Middle frontal gyrus (tissue), 1 donor: ENCODE measurements around the gene UBR3.
"Not testable (repeated sequence)": the region's sequence is repeated elsewhere in the genome, so short reads cannot be mapped to it uniquely, and the experiment has no call there.

Experiments
- DNase-seq: peaks from one replicate; pipeline ENCODE4 v3.0.0-alpha.2; 2015; ENCODE audit warnings: low spot score; ENCODE audit errors: extremely low spot score

The UBR3 gene, protein sequence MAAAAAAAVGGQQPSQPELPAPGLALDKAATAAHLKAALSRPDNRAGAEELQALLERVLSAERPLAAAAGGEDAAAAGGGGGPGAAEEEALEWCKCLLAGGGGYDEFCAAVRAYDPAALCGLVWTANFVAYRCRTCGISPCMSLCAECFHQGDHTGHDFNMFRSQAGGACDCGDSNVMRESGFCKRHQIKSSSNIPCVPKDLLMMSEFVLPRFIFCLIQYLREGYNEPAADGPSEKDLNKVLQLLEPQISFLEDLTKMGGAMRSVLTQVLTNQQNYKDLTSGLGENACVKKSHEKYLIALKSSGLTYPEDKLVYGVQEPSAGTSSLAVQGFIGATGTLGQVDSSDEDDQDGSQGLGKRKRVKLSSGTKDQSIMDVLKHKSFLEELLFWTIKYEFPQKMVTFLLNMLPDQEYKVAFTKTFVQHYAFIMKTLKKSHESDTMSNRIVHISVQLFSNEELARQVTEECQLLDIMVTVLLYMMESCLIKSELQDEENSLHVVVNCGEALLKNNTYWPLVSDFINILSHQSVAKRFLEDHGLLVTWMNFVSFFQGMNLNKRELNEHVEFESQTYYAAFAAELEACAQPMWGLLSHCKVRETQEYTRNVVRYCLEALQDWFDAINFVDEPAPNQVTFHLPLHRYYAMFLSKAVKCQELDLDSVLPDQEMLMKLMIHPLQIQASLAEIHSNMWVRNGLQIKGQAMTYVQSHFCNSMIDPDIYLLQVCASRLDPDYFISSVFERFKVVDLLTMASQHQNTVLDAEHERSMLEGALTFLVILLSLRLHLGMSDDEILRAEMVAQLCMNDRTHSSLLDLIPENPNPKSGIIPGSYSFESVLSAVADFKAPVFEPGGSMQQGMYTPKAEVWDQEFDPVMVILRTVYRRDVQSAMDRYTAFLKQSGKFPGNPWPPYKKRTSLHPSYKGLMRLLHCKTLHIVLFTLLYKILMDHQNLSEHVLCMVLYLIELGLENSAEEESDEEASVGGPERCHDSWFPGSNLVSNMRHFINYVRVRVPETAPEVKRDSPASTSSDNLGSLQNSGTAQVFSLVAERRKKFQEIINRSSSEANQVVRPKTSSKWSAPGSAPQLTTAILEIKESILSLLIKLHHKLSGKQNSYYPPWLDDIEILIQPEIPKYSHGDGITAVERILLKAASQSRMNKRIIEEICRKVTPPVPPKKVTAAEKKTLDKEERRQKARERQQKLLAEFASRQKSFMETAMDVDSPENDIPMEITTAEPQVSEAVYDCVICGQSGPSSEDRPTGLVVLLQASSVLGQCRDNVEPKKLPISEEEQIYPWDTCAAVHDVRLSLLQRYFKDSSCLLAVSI (N-terminal part only)

DNA sequence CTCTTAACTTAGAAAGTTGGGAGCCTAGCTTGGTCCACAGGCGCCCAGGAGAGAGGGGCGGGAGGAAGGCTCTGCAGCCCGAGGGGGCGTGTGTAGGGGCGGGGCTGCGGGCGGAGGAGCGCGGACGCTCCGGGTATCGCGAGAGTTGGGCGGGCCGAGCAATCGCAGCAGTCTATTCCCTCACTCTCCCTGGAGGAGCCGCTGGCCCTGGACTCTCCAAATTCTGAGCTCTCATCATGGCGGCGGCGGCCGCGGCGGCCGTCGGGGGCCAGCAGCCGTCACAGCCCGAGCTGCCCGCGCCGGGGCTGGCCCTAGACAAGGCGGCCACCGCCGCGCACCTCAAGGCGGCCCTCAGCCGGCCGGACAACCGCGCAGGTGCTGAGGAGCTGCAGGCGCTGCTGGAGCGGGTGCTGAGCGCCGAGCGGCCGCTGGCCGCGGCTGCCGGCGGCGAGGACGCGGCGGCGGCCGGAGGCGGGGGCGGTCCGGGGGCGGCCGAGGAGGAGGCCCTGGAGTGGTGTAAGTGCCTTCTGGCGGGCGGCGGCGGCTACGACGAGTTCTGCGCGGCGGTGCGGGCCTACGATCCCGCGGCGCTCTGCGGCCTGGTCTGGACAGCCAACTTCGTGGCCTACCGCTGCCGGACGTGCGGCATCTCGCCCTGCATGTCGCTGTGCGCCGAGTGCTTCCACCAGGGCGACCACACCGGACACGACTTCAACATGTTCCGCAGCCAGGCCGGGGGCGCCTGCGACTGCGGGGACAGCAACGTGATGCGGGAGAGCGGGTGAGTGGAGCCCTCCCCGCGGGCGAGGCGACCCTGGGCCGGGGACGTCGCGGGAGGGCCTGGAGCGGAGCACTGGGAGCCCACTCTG is at the start of gene UBR3:
Gene UBR3, plus strand, starts transcription at position 183 of the 869 bp plus-strand sequence. Its CDS starts 54 bp downstream, at position 237.
- peak; percentile 72 for DNase-seq

DNA sequence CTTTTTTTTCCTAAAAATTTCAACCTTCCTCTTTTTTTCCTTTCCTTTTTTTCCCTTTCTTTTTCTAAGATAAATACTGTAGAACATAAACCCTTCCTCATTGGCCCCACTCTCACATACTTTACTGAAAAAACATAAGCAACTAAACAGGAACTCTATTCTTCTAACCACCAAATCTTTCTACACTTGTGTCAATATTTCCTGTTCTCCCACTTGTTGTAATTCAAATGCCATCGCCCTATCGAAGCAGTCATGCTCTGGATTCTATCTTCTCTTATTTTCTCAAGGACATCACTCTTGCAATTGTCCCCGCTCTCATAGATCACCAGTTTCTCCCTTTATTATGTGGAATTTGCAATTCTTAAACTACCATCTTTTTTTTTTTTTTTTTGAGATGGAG is 48.8 kb upstream of the UBR3 start:
- DNase-seq = no peak

DNA sequence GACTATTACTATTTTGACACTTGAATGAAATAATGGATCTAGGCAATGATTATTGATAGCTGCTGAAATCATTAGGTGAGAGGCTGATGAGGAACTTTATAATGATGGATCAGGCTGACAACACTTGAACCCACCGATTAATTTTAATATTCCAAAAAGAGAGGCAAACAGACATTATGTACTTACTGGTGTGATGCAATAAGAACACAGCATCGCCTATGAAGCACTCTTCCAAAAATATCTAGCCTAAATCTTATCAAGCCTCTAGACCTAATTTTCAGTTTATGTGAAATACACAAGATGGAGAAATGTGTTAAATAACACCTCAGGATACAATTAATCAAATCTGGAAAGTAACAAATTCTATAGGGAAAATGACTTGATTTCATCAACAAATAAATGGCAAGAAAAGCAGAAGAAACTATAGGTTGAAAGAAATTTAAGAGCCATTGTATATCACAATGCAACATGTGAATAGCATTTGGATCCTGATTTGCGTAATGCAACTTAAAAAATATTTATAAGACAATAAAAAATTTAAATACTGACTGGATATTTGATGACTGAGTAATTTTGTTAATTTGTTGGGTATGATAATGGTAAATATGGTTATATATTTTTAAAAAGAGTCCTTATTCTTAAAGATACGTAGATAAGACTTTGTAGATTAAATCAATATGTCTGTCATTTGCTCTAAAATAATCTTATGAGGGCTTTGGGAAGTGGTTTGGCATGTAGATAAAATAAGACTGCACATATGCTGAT is 45.8 kb upstream of the UBR3 start:
- no peak for DNase-seq

DNA sequence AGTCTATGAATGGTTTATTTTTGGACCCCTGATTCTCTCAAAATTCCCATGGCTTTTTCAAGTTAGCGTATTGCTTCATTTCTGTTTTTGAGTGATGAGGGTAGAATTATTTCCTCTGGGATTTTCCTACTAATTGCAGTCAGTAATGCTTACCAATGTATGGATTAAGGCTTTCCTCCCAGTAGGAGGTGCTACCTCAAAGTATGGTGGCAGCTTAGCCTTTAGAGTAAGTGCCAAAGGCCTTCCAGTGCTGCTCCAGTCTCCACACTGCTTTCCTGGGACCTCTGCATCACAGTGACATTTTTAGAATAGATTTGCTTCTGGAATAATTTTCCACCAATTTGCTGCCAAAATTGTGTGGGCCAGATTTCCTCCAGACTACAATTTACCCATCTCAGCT is 44.7 kb upstream of the UBR3 start:
- no peak for DNase-seq

DNA sequence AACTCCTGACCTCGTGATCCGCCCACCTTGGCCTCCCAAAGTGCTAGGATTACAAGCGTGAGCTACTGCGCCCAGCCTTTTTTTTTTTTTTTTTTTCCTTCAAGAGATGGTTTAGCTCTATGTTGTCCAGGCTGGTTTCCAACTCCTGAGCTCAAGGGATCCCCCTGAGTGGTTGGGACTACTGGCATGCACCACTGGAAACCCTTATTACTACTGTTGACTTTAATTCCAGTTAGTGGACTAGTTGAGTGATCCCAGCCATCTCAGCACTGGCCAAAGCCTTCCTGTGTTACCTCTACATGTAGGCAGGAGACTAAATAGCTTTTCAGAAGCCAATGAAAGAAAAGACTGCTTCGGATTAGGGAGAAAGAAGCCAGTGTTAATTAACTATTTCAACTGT is 36.7 kb upstream of the UBR3 start:
- DNase-seq = no peak

DNA sequence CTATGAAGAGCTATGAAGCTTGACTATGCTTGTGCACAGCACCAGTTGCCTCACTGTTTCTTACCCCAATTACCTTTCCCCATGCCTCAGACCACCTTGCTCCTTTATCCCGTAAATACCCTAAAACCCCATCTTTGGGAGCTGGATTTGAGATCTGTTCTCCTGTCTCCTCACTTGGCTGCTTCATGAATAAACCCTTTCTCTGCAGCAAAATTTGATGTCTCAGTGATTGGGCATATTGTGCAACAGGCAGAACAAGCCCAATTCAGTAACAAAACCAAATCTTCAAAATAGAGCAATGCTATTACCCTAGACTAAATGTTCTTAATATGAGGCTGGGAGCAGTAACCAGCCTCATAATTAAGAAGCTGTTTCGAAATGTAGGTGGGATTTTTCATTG is 32.1 kb upstream of the UBR3 start:
- no peak for DNase-seq

DNA sequence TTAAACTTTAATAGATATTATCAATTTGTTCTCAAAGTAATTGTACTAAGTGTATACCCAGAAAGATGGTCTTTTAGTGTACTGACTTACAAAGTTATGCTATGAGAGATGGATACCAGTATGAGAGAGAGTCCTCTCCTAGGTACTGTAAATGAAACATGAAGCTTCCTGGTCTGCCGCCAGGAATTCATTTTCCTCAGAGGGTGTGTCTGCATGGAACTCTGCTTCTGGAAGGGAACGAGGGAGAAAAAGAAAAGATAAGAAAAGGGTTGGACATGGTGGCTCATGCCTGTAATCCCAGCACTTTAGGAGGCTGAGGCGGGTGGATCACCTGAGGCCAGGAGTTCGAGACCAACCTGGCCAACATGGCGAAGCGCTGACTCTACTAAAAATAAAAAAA is 30.8 kb upstream of the UBR3 start:
- DNase-seq = no peak

DNA sequence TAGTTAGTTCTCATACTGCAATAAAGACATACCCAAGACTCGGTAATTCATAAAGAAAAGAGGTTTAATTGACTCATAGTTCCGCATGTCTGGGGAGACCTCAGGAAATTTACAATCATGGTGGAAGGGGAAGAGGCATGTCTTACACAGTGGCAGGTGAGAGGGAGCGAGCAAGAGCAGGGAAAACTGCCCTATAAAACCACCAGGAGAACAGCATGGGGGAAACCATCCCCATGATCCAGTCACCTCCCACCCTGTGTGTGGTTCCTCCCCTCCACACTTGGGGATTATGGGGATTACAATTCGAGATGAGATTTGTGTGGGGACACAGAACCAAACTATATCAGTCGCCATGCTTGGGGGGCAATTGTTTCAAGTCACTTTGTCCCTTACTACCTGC is 29.7 kb upstream of the UBR3 start:
- no peak for DNase-seq

DNA sequence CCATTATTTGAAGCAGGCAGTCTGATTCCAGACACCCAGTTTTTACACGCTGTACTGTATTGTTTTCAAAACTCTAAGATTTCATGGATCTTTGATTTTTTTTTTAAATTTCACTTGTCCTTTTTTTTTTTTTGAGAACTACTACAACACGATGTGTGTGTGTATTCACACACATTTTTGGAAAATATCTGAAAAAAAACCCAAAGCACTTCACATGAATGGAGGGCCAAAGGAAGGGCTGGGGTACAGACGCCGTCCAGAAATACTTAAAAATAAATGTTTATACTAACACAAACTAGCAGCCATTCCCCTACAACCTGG is 28.9 kb upstream of the UBR3 start:
- no peak for DNase-seq

DNA sequence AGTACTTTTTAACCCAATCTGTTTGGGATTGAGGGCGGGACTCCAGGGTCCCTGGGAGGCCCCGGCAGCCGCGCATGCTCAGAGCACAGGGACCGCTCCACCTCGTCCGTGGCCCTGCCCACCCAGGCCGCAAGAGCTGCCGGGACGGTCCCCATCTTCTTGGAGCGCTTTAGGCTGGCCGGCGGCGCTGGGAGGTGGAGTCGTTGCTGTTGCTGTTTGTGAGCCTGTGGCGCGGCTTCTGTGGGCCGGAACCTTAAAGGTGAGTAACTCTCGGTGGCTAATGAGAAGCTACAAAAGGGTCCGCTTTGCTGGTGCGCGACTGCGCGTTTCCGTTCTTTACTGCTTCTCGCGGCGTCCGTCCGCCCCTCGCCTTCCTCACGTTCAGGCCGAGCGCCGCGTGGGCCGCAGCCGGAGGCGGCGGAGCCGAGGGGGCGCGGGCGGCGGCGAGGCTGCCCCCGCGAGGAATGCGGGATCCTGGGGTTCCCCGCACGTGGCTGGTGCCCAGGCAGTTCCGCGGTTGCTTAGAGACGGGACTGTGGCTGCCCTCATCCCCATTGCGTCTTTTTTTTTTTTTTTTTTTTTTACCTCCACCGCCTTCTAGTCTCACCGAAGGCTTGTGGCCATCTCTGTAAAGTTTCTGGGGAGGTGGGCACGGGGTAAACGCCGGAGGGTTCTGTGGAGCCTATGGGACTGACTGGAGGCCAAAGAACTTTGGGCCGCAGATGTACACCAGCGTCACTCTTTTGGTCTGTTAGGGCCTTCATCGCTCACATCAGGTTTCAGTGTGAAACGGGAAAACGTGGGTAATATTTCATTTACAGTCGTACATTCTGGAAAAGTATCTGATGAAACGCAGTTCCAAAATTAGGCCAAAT is 28.3 kb upstream of the UBR3 start, which contains the start of gene SSB:
Gene SSB, plus strand, starts transcription at position 154 of the 875 bp plus-strand sequence. CDS start 2,090 bp downstream, outside the sequence.
- DNase-seq = peak; percentile 89

DNA sequence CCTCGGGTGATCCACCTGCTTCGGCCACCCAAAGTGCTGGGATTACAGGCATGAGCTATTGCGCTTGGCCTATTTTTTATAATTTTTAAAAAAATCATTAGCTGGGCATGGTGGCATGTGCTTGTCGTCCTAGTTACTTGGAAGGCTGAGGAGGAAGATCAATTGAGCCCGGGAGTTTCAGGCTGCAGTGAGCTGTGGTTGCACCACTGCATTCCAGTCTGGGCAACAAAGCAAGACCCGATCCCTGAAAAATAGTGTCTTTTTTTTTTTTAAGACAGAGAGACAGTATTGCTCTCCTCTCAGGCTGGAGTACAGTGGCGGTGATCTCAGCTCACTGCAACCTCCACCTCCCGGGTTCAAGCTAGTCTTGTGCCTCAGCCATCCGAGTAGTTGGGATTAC is 23.8 kb upstream of the UBR3 start:
- no peak for DNase-seq

DNA sequence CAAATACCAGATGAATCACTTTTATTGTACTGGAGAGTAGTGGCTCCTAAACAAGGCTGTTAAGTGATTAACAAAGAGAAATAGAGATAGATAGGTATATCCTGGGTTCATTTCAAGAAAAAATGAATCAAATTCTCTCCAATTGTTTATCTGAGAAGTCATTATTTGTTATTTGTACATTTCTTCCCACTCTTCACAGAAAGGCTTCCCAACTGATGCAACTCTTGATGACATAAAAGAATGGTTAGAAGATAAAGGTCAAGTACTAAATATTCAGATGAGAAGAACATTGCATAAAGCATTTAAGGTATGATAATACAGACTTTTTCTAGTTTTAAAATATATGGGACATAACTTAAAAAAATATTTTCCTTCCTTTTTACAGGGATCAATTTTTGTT is 20.7 kb upstream of the UBR3 start:
- DNase-seq = no peak

DNA sequence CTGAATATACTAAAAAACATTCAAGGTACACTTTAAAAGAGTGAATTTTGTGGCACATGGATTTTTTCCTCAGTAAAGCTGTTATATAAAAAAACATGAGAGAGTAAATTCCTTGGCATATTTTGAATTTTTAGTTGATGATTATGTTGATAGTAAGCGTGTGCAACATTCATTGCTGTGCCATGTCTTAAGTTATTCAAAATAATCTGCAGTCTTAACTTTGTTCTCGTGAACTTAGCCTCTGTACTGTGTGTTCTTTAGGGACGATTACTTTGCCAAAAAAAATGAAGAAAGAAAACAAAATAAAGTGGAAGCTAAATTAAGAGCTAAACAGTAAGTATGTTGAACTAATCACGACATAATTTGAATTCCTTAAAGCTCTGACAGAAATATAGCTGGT is 19.0 kb upstream of the UBR3 start:
- DNase-seq = no peak

DNA sequence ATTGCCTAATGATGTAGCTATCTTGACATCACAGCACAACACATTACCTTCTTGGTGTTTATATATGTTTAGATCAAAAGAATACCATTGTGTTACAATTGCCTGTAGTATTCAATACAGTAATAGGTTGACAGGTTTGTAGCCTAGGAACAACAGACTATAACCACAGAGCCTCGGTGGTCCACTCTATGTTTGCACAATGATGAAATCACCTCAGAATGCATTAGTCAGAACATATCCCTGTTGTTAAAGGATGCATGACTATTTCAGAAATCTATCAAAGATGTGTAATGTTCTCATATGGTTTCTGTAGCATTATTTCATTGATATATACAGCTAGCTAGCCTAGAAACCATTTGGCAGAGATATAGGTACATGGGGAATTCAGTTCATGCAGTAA is 11.4 kb upstream of the UBR3 start:
- DNase-seq = no peak

DNA sequence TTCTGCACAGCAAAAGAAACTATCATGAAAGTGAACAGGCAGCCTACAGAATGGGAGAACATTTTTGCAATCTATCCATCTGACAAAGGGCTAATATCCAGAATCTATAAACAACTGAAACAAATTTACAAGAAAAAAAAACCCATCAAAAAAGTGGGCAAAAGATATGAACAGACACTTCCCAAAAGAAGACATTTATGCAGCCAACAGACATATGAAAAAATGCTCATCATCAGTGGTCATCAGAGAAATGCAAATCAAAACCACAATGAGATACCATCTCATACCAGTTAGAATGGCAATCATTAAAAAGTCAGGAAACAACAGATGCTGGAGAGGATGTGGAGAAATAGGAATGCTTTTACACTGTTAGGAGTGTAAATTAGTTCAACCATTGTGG is 10.3 kb upstream of the UBR3 start:
- not testable (repeated sequence) for DNase-seq

DNA sequence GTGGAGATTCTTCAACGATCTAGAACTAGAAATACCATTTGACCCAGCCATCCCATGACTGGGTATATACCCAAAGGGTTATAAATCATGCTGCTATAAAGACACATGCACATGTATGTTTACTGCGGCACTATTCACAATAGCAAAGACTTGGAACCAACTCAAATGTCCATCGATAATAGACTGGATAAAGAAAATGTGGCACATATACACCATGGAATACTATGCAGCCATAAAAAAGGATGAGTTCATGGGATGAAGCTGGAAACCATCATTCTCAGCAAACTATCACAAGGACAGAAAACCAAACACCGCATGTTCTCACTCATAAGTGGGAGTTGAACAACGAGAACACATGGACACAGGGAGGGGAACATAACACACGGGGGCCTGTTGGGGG is 9.9 kb upstream of the UBR3 start:
- DNase-seq = not testable (repeated sequence)

DNA sequence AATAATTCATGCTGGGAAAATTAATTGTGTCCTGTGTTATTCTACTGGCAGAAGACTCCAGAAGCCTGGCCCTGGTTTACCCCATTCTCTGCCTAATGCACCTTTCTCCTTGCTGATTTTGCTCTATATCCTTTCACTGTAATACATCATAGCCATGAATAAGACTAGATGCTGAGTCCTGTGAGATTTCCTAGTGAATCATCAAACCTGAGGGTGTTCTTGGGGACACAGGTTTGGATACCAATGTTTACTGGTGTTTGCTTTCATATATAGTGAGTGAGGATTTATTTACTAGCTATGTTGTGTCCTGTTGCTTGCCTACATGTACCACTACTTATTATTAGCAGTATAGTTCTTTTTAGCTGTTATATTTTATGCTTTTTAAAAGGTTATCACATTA is 9.0 kb upstream of the UBR3 start:
- no peak for DNase-seq

DNA sequence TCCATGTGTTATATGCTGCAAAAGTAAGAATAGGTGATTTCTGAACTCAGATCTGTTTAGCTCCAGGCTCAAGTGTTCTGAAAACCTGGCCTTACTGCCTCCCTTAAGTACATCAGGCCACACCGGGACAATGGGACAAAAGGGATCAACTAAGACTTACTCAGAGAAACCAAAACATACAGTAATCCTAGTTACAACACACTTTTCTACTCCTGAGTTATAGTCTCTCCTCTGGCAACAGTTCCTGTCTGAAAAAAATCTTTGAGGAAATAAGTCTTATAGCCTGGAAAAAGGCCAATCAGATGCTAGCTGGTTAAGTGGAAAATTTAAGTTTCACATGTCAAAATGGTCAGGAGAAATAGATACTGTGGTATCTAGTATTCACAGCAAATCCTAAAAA is 8.1 kb upstream of the UBR3 start:
- DNase-seq = no peak

DNA sequence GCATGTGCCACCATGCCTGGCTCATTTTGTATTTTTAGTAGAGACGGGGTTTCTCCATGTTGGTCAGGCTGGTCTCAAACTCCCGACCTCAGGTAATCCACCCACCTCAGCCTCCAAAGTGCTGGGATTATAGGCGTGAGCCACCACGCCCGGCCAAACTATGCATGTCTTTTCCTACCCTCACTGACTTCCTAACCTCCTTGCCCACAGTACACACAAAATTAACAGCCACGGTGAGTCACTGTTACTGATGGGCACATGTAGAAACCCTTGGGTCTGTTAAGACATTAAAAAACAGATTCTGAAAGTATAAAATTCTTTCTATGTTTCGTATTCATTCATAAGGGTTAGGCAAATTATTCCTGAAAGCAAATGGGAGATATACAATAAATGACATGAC is 7.2 kb upstream of the UBR3 start:
- DNase-seq = not testable (repeated sequence)
